Gastrocnemius medialis (tissue), 4 donors: Measurements from ENCODE around the gene SYP.

ENCODE experiments used
- CTCF ChIP-seq, 5 experiments: fragments of 450-650 bp in 3 of 5; fragments of 200-600 bp in 2 of 5; sonication (generic) in 2 of 5; IDR thresholded peaks in 4 of 5; conservative IDR thresholded peaks in 1 of 5; 1 replicate in 4 of 5; 2 replicates in 1 of 5; pipeline ENCODE4 v1.5.1; 2016 to 2019; ENCODE audit warnings: antibody characterized with exemption in 5 of 5, mild to moderate bottlenecking in 3 of 5, moderate library complexity in 3 of 5
- POLR2A ChIP-seq, 2 donors: fragments of 450-650 bp; IDR thresholded peaks; one replicate each; pipeline ENCODE4 v1.6.1; 2017; ENCODE audit warnings: antibody characterized with exemption in 2 of 2, mild to moderate bottlenecking in 2 of 2, moderate library complexity in 2 of 2

GRCh38 chrX:49166914-49167739, 32.9 kb downstream of the SYP start:
- no peak for TF ChIP-seq CTCF (IDR thresholded peaks at IDR 0.05 in 4 of 5, conservative IDR thresholded peaks at IDR 0.05 in 1 of 5)
- peak; percentile 49 to 69 for TF ChIP-seq POLR2A (IDR thresholded peaks at IDR 0.05)
